DND-41 (cell line): ENCODE data around the gene NOX5.
"Not testable (repeated sequence)": the region's sequence is repeated elsewhere in the genome, so short reads cannot be mapped to it uniquely, and the experiment has no call there.

ENCODE experiments used
- ATAC-seq: fragments of 200-7000 bp; cut with Tn5 transposase; 3 replicates; pipeline ENCODE4 v1.9.1; 2021; ENCODE audit warnings: low read depth; ENCODE audit not compliant: insufficient read depth
- DNase-seq: peaks from one replicate; pipeline ENCODE4 v3.0.0-alpha.2; 2020
- H2AFZ ChIP-seq: 2 replicates; pipeline ENCODE4 v1.6.0; 2012; ENCODE audit warnings: low read depth, low read length
- H3K27ac ChIP-seq: 2 replicates; pipeline ENCODE4 v1.5.1; 2012; ENCODE audit warnings: low read length, inconsistent platforms
- H3K27me3 ChIP-seq: fragments of 200-600 bp; sonication (generic); 2 replicates; pipeline ENCODE4 v1.6.0; 2012; ENCODE audit warnings: low read length, mild to moderate bottlenecking, inconsistent platforms; ENCODE audit not compliant: insufficient read depth, poor library complexity
- H3K36me3 ChIP-seq: 2 replicates; pipeline ENCODE4 v1.5.1; 2012; ENCODE audit warnings: low read length, inconsistent platforms; ENCODE audit not compliant: insufficient read depth
- H3K4me1 ChIP-seq: 2 replicates; pipeline ENCODE4 v1.5.1; 2012; ENCODE audit warnings: mild to moderate bottlenecking, low read length; ENCODE audit not compliant: insufficient read depth
- H3K4me2 ChIP-seq: 2 replicates; pipeline ENCODE4 v1.6.0; 2012; ENCODE audit warnings: mild to moderate bottlenecking, moderate library complexity, low read length, inconsistent platforms; ENCODE audit not compliant: insufficient read depth
- H3K4me3 ChIP-seq, 2 experiments: fragments of 200-600 bp in 1 of 2; shearing (Covaris generic) in 1 of 2; 2 replicates each; pipeline ENCODE4 v1.5.1; 2012 to 2016; ENCODE audit warnings: inconsistent platforms in 2 of 2, low read length in 2 of 2, mild to moderate bottlenecking in 2 of 2, low read depth in 1 of 2, moderate library complexity in 1 of 2
- H3K79me2 ChIP-seq: 2 replicates; pipeline ENCODE4 v1.6.0; 2012; ENCODE audit warnings: low read length, inconsistent platforms; ENCODE audit not compliant: insufficient read depth
- H3K9ac ChIP-seq: 2 replicates; pipeline ENCODE4 v1.6.0; 2012; ENCODE audit warnings: low read depth, mild to moderate bottlenecking, inconsistent platforms, low read length, moderate library complexity
- H3K9me3 ChIP-seq: 2 replicates; pipeline ENCODE4 v1.5.1; 2012; ENCODE audit warnings: low read length, moderate library complexity, mild to moderate bottlenecking, inconsistent platforms; ENCODE audit not compliant: insufficient read depth, severe bottlenecking
- H4K20me1 ChIP-seq: 2 replicates; pipeline ENCODE4 v1.6.0; 2012; ENCODE audit warnings: low read length; ENCODE audit not compliant: insufficient read depth
- CTCF ChIP-seq: IDR thresholded peaks from 2 replicates; pipeline ENCODE4 v1.5.1; 2012; ENCODE audit warnings: borderline replicate concordance, low read length, moderate library complexity, mild to moderate bottlenecking; ENCODE audit not compliant: poor library complexity, severe bottlenecking; ENCODE audit errors: extremely low read depth
- EZH2 ChIP-seq: IDR thresholded peaks from 3 replicates; pipeline ENCODE4 v1.6.1; 2012; ENCODE audit warnings: borderline replicate concordance, low read depth, mild to moderate bottlenecking, moderate library complexity, low read length, inconsistent platforms; ENCODE audit not compliant: severe bottlenecking

Gene NOX5

GRCh38 chr15:68972201-68973065 lies 42.1 kb upstream of the NOX5 start:
- Histone ChIP-seq H3K4me2 (no peak overlapping the region), H3K4me3 (no peak overlapping the region), H3K9me3 (peaks cover 2% of the 10 kb centered on the region), H3K27me3 (no peaks in the 10 kb centered on the region), H4K20me1 (no peaks in the 10 kb centered on the region), H3K27ac (no peak overlapping the region), H3K79me2 (no peaks in the 10 kb centered on the region), H2AFZ (no peak overlapping the region), H3K4me1 (no peaks in the 10 kb centered on the region), H3K36me3 (no peaks in the 10 kb centered on the region), H3K9ac (no peak overlapping the region)
- DNase-seq (no peak), ATAC-seq (no peak)
- TF ChIP-seq EZH2 (no peak), CTCF (no peak)

GRCh38 chr15:68975651-68976160 lies 38.8 kb upstream of the NOX5 start:
- H3K9ac ChIP-seq, H3K79me2 ChIP-seq, H2AFZ ChIP-seq, DNase-seq, H3K27me3 ChIP-seq, H4K20me1 ChIP-seq, ATAC-seq, H3K4me3 ChIP-seq, H3K4me1 ChIP-seq, H3K4me2 ChIP-seq, H3K36me3 ChIP-seq, H3K9me3 ChIP-seq, H3K27ac ChIP-seq: not testable (repeated sequence)

GRCh38 chr15:68977426-68977825 lies 37.1 kb upstream of the NOX5 start:
- not testable (repeated sequence) for H3K79me2 ChIP-seq, DNase-seq, H2AFZ ChIP-seq, ATAC-seq, H4K20me1 ChIP-seq, H3K27me3 ChIP-seq, H3K27ac ChIP-seq, H3K9me3 ChIP-seq, H3K36me3 ChIP-seq, H3K9ac ChIP-seq, H3K4me2 ChIP-seq, H3K4me1 ChIP-seq, H3K4me3 ChIP-seq

- no peak for DNase-seq
- no peak overlapping the region for H3K4me2 ChIP-seq
- TF ChIP-seq CTCF = no peak
- TF ChIP-seq EZH2 = no peak
- no peaks in the 10 kb centered on the region for H3K36me3 ChIP-seq
- no peak for ATAC-seq
- no peak overlapping the region for H3K27ac ChIP-seq
- no peak overlapping the region for H3K9ac ChIP-seq
- H3K9me3 ChIP-seq = no peaks in the 10 kb centered on the region
- H3K79me2 ChIP-seq = no peaks in the 10 kb centered on the region
- H3K27me3 ChIP-seq = no peaks in the 10 kb centered on the region
- H3K4me1 ChIP-seq = no peaks in the 10 kb centered on the region
- no peak overlapping the region for H2AFZ ChIP-seq
- no peak overlapping the region for H3K4me3 ChIP-seq
- no peaks in the 10 kb centered on the region for H4K20me1 ChIP-seq
These were observed 35.5 kb upstream of the NOX5 start for GRCh38 chr15:68979006-68979405.
